Activated CD8-positive, alpha-beta memory T cell treated with anti-CD3 and anti-CD28 coated beads, Interleukin-2, amount 50 U/mL, for 1 hour (primary cell): ENCODE measurements around the gene IRAK4.

Experiments used
- DNase-seq: peaks from one replicate; pipeline ENCODE4 v3.0.0-alpha.2; 2020; ENCODE audit errors: extremely low read depth

Gene IRAK4

DNA sequence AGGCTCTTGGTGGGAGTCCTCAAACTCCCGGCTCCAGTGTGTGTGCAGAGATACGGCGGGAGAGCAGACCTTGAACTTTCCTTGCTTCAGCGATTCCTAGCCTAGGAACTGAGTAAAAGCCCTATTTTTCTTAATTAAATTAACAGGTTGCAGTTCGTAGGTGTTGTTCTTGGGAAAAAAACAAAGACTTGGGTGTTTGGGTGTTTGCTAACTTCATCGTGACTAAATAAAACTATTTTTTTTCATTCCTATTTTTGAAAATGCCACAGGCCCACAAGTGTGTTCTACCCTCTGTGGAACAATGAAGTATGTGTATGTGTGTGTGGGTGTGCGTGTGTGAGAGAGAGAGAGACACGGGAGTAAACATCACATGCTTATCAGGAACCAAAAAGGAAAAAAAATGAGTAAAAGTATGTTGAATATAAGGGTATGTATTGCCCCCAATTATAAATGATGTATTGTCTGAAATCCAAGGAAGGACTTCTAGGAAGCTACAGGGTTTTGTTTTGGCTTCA lies 77.8 kb downstream of the IRAK4 start:
- DNase-seq = no peak
